ENCODE measurements around the gene NR2C2AP.

- TF ChIP-seq, protein P1, sequence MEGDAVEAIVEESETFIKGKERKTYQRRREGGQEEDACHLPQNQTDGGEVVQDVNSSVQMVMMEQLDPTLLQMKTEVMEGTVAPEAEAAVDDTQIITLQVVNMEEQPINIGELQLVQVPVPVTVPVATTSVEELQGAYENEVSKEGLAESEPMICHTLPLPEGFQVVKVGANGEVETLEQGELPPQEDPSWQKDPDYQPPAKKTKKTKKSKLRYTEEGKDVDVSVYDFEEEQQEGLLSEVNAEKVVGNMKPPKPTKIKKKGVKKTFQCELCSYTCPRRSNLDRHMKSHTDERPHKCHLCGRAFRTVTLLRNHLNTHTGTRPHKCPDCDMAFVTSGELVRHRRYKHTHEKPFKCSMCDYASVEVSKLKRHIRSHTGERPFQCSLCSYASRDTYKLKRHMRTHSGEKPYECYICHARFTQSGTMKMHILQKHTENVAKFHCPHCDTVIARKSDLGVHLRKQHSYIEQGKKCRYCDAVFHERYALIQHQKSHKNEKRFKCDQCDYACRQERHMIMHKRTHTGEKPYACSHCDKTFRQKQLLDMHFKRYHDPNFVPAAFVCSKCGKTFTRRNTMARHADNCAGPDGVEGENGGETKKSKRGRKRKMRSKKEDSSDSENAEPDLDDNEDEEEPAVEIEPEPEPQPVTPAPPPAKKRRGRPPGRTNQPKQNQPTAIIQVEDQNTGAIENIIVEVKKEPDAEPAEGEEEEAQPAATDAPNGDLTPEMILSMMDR (IDR thresholded peaks at IDR 0.05) = no peak
- TF ChIP-seq POLR2AphosphoS5 (IDR thresholded peaks at IDR 0.05; ENCODE audit: low read depth, low read length) (no peak), REST (IDR thresholded peaks at IDR 0.05; ENCODE audit: insufficient read depth in 1 of 2, low read depth in 2 of 2, low read length in 1 of 2) (no peak), TCF7L2 (IDR thresholded peaks at IDR 0.05; ENCODE audit: low read depth, low read length) (no peak)
Observed at GRCh38 chr19:19234220-19234816, 31.1 kb upstream of the NR2C2AP start.
